GM12874 (cell line): ENCODE measurements around the gene RAP1GAP2.

Source experiments
- CTCF ChIP-seq: IDR thresholded peaks from 2 replicates; pipeline ENCODE4 v1.5.1; 2011; ENCODE audit warnings: low read depth, mild to moderate bottlenecking, control low read depth, low read length, moderate library complexity; ENCODE audit not compliant: insufficient read depth

RAP1GAP2 gene

DNA sequence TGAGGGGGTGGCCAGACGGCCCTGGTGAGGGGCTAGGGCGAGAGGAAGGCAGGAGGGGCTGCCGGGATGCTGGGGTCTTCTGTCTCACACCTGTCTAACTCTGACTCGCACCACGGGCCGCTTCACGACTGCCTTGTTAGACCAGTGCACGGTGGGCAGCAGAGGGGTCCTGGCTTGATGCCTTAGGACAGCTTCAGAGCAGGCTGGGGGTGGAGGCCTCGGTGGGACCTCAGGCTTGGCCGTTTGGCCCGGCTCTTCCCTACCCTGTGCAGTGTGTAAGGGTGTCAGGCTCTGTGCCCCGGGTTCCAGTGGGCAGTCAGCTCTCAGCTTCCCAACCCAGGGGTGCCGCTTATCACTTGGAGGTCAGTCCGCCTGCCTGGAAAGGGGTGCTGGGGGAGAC, 166.5 kb downstream of the RAP1GAP2 start:
- no peak for TF ChIP-seq CTCF

DNA sequence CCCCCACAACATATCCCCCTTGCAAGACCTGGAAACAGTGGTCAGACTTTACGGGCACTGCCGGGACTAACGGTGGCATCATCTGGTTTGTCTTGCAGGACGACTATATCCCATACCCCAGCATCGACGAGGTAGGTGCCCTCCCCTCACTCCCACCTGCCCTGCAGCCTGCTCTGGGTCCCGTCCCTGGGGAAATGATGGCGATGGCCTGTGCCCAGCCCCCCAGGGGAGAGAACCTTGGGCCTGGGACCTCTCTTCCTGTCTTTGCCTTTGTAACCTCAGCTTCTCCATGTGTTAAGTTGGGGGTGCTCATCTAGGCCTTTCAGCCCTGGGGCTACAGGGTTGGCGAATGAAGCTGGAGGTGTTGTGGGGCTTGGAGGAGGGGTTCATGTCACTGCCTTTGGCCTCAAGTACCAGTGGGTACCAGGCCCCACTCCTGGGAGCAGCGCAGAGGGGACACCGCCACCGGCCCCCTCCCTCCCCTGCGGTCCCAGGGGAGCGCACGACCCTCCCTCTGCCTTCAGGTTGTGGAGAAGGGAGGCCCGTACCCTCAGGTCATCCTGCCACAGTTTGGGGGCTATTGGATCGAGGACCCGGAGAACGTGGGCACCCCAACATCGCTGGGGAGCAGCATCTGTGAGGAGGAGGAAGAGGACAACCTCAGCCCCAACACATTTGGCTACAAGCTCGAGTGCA, 167.2 kb downstream of the RAP1GAP2 start:
- no peak for TF ChIP-seq CTCF

DNA sequence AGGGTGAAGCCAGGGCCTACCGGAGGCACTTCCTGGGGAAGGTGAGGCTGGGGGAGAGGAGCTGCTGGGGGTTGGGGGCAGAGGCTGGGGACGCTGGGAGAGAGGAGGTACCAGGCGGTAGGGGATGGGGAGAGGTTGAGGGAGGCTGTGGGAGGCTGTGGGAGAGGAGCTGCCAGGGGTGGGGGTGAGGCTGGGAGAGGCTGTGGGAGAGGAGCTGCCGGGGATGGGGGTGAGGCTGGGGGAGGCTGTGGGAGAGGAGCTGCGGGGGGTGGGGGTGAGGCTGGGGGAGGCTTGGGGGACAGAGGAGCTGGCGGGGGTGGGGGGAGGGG, 167.8 kb downstream of the RAP1GAP2 start:
- TF ChIP-seq CTCF = no peak

- TF ChIP-seq CTCF = no peak
These were observed 168.1 kb downstream of the RAP1GAP2 start for GRCh38 chr17:2964370-2964769.

GRCh38 chr17:2964831-2965230, 168.6 kb downstream of the RAP1GAP2 start:
- no peak for TF ChIP-seq CTCF

- TF ChIP-seq CTCF = no peak
These were observed 169.7 kb downstream of the RAP1GAP2 start for GRCh38 chr17:2965621-2966595.

DNA sequence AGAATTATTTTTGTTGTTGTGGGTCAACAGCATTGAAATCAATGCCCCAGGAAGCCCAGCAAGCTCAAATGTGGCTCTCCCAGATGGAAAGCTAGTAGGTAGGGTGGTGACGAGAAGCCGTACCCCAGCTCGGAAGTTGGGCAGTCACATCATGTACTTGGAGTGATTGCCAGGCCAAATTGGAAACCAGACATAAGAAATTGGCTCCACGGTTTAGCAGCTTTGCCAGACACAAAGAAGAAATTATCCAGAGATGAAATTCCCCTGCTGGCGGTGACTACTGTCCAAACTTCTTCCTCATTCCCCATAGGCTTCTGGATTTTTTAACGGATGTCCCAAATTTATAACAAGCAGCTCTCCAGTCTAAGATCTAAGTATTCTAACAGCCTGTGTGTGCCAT, 171.3 kb downstream of the RAP1GAP2 start:
- no peak for TF ChIP-seq CTCF
